Fibroblast of lung (primary cell): Measurements from ENCODE around the gene FGF4. TPM values are rescaled to one million over a fixed set of nuclear protein-coding genes. Genes with fewer than 3 reads are reported as not detected.

ENCODE experiments used
- DNase-seq, 2 donors: peaks; one replicate each; pipeline versions ENCODE4 v3.0.0 to v3.0.0-alpha.2; 2010; ENCODE audit warnings: low read depth in 2 of 2
- H2AFZ ChIP-seq: 2 replicates; pipeline ENCODE4 v1.5.1; 2012; ENCODE audit warnings: low read length, control low read depth, inconsistent platforms
- H3K27ac ChIP-seq: 2 replicates; pipeline ENCODE4 v1.5.1; 2011; ENCODE audit warnings: low read length, control low read depth; ENCODE audit not compliant: insufficient read depth
- H3K27me3 ChIP-seq: 2 replicates; pipeline ENCODE4 v1.5.1; 2011; ENCODE audit warnings: mild to moderate bottlenecking, low read length; ENCODE audit not compliant: control insufficient read depth, insufficient read depth
- H3K36me3 ChIP-seq: 2 replicates; pipeline ENCODE4 v1.5.1; 2011; ENCODE audit warnings: low read length; ENCODE audit not compliant: control insufficient read depth, insufficient read depth
- H3K4me1 ChIP-seq: 2 replicates; pipeline ENCODE4 v1.5.1; 2011; ENCODE audit warnings: low read length; ENCODE audit not compliant: control insufficient read depth, insufficient read depth; ENCODE audit errors: extremely low read depth
- H3K4me2 ChIP-seq: 2 replicates; pipeline ENCODE4 v1.5.1; 2011; ENCODE audit warnings: low read length, control low read depth; ENCODE audit not compliant: insufficient read depth; ENCODE audit errors: extremely low read depth
- H3K4me3 ChIP-seq, 4 experiments: fragments of 200-600 bp in 1 of 4; sonication (generic) in 1 of 4; replicated peaks in 1 of 4; 2 replicates each; pipeline ENCODE4 v1.5.1; 2011 to 2016; ENCODE audit warnings: low read length in 4 of 4, low read depth in 3 of 4, mild to moderate bottlenecking in 3 of 4, control low read depth in 2 of 4, inconsistent platforms in 1 of 4, mixed read lengths in 1 of 4; ENCODE audit not compliant: insufficient read depth in 1 of 4; ENCODE audit errors: control extremely low read depth in 1 of 4
- H3K79me2 ChIP-seq: 2 replicates; pipeline ENCODE4 v1.5.1; 2012; ENCODE audit warnings: mild to moderate bottlenecking, low read length, inconsistent platforms; ENCODE audit not compliant: control insufficient read depth, insufficient read depth
- H3K9ac ChIP-seq: 2 replicates; pipeline ENCODE4 v1.5.1; 2011; ENCODE audit warnings: mild to moderate bottlenecking, low read length, control low read depth; ENCODE audit not compliant: insufficient read depth
- H3K9me3 ChIP-seq: 2 replicates; pipeline ENCODE4 v1.5.1; 2012; ENCODE audit warnings: low read depth, low read length; ENCODE audit not compliant: control insufficient read depth, insufficient read depth
- H4K20me1 ChIP-seq: 2 replicates; pipeline ENCODE4 v1.5.1; 2011; ENCODE audit warnings: low read length; ENCODE audit not compliant: control insufficient read depth, insufficient read depth; ENCODE audit errors: extremely low read depth
- EZH2 ChIP-seq: IDR thresholded peaks from 2 replicates; pipeline ENCODE4 v1.5.1; 2012; ENCODE audit warnings: low read length, control low read depth, mild to moderate bottlenecking; ENCODE audit errors: missing control alignments
- polyA plus RNA-seq, 2 donors: library from polyadenylated mRNA; depleted of rRNA in 1 of 2; stranded (reverse) in 1 of 2; unstranded in 1 of 2; fragments of >200 nt; gene quantifications; 2 replicates each; pipeline ENCODE4 v1.2.1, GENCODE V29; 2011 to 2012; ENCODE audit warnings: missing spikeins in 1 of 2
- total RNA-seq: library from RNA; depleted of rRNA; stranded (reverse); fragments of >200 nt; gene quantifications from 2 replicates; pipeline ENCODE4 v1.2.1, GENCODE V29; 2014
- TF ChIP-seq, protein P1 (sequence below), 2 donors: IDR thresholded peaks in 1 of 2; conservative IDR thresholded peaks in 1 of 2; 1 replicate in 1 of 2; 2 replicates in 1 of 2; pipeline ENCODE4 v1.5.1; 2011 to 2012; ENCODE audit warnings: low read length in 2 of 2, control low read depth in 1 of 2, inconsistent platforms in 1 of 2, low read depth in 1 of 2, mild to moderate bottlenecking in 1 of 2

The FGF4 gene
- total and polyA plus RNA-seq, 2 donors (not counting 1 experiment from before 2014, with no cell fraction given) = not detected

DNA sequence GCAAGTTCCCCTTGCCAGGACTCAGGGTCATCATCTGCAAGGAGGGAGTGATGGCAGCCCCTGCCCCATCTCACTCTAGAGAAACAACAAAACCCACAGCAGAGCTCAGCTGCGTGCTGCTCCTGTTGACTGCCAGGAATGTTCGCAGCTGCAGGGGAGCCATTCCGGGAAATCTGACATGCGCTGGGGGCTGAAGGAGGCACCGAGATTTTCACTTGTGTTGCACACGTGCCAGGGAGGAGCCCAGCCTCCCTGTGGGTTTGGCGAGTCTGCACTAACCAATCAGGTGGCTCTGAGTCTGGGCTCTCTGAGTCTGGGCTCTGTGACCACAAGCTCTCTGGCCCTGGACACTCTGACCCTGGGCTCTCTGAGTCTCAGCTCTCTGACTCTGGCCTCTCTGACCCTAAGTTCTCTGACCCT is 33.5 kb upstream of the FGF4 start:
- Histone ChIP-seq H2AFZ (no peak overlapping the region), H3K27me3 (peaks cover 6% of the 10 kb centered on the region), H3K9me3 (no peaks in the 10 kb centered on the region), H3K36me3 (no peaks in the 10 kb centered on the region), H3K4me1 (no peaks in the 10 kb centered on the region), H3K4me3 (no peak overlapping the region), H4K20me1 (no peaks in the 10 kb centered on the region), H3K4me2 (no peak overlapping the region), H3K79me2 (no peaks in the 10 kb centered on the region), H3K27ac (no peak overlapping the region), H3K9ac (no peak overlapping the region)
- peak; percentile 27 to 60 for DNase-seq
- TF ChIP-seq, protein P1, sequence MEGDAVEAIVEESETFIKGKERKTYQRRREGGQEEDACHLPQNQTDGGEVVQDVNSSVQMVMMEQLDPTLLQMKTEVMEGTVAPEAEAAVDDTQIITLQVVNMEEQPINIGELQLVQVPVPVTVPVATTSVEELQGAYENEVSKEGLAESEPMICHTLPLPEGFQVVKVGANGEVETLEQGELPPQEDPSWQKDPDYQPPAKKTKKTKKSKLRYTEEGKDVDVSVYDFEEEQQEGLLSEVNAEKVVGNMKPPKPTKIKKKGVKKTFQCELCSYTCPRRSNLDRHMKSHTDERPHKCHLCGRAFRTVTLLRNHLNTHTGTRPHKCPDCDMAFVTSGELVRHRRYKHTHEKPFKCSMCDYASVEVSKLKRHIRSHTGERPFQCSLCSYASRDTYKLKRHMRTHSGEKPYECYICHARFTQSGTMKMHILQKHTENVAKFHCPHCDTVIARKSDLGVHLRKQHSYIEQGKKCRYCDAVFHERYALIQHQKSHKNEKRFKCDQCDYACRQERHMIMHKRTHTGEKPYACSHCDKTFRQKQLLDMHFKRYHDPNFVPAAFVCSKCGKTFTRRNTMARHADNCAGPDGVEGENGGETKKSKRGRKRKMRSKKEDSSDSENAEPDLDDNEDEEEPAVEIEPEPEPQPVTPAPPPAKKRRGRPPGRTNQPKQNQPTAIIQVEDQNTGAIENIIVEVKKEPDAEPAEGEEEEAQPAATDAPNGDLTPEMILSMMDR (conservative IDR thresholded peaks at IDR 0.05 in 1 of 2, IDR thresholded peaks at IDR 0.05 in 1 of 2; ENCODE audit: low read depth in 1 of 2, low read length in 2 of 2) = no peak
- no peak for TF ChIP-seq EZH2

DNA sequence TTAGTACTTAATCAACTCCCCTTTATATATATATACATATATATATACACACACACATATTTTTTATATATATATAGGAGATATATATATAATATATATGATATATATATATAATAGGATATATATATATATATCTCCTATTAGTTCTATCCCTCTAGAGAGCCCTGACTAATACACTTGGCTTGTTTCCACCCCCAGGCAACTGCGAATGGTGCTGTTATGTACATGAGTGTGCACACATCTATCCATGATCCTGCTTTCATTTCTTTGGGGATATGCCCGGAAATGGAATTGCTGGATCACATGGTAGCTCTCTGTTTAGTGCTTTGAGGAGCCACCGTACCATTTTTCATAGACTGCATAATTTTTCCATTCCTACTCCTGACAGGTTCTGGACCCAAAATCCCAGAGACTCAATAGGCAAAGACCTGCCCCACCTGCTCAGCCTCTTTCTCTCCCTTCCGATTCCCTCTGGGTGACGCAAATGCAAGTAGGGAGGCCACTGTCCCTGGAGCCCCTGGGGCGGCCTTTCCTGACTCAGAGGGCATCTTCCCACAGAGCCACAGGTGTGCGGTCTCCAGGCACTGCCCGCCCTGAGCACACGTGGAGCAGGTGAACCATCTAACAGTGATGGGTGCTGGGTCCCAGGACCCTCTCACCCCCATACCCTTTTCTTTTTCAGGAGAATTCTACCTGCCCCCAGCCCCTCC is 32.1 kb upstream of the FGF4 start:
- H2AFZ ChIP-seq = no peak overlapping the region
- no peak overlapping the region for H3K4me2 ChIP-seq
- H3K36me3 ChIP-seq = no peaks in the 10 kb centered on the region
- peak in 1 of 2 donors; percentile 4 for DNase-seq
- no peaks in the 10 kb centered on the region for H3K9me3 ChIP-seq
- no peaks in the 10 kb centered on the region for H3K4me1 ChIP-seq
- no peaks in the 10 kb centered on the region for H3K79me2 ChIP-seq
- H3K9ac ChIP-seq = no peak overlapping the region
- H3K27ac ChIP-seq = no peak overlapping the region
- H3K4me3 ChIP-seq = no peak overlapping the region
- H3K27me3 ChIP-seq = peaks cover 6% of the 10 kb centered on the region
- H4K20me1 ChIP-seq = no peaks in the 10 kb centered on the region
- TF ChIP-seq, protein P1 (conservative IDR thresholded peaks at IDR 0.05 in 1 of 2, IDR thresholded peaks at IDR 0.05 in 1 of 2; ENCODE audit: low read depth in 1 of 2, low read length in 2 of 2) = no peak
- TF ChIP-seq EZH2 = no peak

- H3K9ac ChIP-seq = no peak overlapping the region
- H4K20me1 ChIP-seq = no peaks in the 10 kb centered on the region
- no peaks in the 10 kb centered on the region for H3K36me3 ChIP-seq
These were observed 29.8 kb upstream of the FGF4 start for GRCh38 chr11:69804769-69805508.

More at GRCh38 chr11:69804769-69805508, 29.8 kb upstream of the FGF4 start:
- Histone ChIP-seq H2AFZ (no peak overlapping the region), H3K27me3 (peaks cover 6% of the 10 kb centered on the region), H3K9me3 (no peaks in the 10 kb centered on the region), H3K4me1 (no peaks in the 10 kb centered on the region), H3K79me2 (no peaks in the 10 kb centered on the region), H3K27ac (no peak overlapping the region), H3K4me2 (no peak overlapping the region), H3K4me3 (no peak overlapping the region)
- TF ChIP-seq, protein P1 (conservative IDR thresholded peaks at IDR 0.05 in 1 of 2, IDR thresholded peaks at IDR 0.05 in 1 of 2; ENCODE audit: low read depth in 1 of 2, low read length in 2 of 2) = no peak
- TF ChIP-seq EZH2 = no peak
- DNase-seq = no peak
